ENCODE data around the gene SHE. TPM values are rescaled to one million over a fixed set of nuclear protein-coding genes. Genes with fewer than 3 reads are reported as not detected.

The SHE gene
- total RNA-seq, 1 donor = 0.09 TPM

DNA sequence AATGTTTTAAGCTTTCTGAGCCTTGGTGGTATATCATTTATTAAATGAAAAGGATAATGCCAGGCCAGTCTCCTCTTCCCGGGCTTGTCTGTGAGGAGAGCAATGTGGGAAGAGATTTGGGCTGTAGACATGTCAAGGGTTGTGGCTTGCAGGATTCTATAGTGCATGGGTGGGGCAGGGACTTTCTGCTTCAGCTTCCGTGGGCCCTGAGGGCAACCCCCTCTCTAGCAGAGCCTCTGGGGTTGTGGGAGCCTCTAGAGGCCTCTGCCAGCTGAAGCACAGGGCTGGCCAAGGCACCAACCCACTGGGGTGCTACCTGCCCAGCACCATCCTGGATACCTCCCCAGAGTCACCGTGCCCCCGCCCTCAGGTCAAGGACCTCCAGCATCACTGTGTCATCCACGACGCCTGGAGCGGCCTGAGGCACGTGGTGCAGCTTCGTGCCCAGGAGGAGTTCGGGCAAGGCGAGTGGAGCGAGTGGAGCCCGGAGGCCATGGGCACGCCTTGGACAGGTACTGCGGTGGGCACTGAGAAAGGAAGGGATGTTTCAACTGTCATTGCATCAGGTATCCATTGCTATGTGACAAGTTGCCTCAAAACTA, 66.5 kb downstream of the SHE start:
- no peak for DNase-seq (ENCODE audit: low read depth)
- no peak overlapping the region for H3K4me3 ChIP-seq (ENCODE audit: low read depth, low read length)
- TF ChIP-seq, protein P1, sequence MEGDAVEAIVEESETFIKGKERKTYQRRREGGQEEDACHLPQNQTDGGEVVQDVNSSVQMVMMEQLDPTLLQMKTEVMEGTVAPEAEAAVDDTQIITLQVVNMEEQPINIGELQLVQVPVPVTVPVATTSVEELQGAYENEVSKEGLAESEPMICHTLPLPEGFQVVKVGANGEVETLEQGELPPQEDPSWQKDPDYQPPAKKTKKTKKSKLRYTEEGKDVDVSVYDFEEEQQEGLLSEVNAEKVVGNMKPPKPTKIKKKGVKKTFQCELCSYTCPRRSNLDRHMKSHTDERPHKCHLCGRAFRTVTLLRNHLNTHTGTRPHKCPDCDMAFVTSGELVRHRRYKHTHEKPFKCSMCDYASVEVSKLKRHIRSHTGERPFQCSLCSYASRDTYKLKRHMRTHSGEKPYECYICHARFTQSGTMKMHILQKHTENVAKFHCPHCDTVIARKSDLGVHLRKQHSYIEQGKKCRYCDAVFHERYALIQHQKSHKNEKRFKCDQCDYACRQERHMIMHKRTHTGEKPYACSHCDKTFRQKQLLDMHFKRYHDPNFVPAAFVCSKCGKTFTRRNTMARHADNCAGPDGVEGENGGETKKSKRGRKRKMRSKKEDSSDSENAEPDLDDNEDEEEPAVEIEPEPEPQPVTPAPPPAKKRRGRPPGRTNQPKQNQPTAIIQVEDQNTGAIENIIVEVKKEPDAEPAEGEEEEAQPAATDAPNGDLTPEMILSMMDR (IDR thresholded peaks at IDR 0.05; ENCODE audit: insufficient read depth, low read length) = no peak

DNA sequence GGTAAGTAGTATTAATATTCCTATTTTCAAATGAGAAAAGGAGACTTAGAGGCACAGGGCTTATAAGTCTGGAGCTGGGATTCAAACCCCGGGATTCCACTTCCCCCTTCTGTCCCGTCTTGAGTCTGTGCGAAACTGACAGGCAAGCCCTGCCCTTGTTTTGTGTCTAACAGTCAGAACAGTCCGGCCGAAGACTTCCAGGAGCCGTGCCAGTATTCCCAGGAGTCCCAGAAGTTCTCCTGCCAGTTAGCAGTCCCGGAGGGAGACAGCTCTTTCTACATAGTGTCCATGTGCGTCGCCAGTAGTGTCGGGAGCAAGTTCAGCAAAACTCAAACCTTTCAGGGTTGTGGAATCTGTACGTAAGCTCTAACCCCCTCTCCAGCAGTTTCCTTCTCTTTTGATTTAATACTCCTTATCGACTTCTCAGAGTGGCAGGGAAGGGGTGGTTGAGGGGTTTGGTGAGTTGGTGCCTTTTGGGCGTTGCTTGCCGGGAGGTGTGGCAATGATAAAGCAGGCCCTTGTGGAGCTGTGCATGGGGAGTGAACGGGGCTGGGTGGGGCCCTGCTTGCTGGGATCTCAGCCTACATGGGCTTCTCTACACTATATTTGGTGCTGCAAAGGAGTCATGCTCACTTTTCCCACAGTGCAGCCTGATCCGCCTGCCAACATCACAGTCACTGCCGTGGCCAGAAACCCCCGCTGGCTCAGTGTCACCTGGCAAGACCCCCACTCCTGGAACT, 67.7 kb downstream of the SHE start:
- TF ChIP-seq, protein P1 (IDR thresholded peaks at IDR 0.05; ENCODE audit: insufficient read depth, low read length) = no peak
- peak; percentile 87 for DNase-seq (ENCODE audit: low read depth)
- peak overlapping the region; percentile 5 for H3K4me3 ChIP-seq (ENCODE audit: low read depth, low read length)

DNA sequence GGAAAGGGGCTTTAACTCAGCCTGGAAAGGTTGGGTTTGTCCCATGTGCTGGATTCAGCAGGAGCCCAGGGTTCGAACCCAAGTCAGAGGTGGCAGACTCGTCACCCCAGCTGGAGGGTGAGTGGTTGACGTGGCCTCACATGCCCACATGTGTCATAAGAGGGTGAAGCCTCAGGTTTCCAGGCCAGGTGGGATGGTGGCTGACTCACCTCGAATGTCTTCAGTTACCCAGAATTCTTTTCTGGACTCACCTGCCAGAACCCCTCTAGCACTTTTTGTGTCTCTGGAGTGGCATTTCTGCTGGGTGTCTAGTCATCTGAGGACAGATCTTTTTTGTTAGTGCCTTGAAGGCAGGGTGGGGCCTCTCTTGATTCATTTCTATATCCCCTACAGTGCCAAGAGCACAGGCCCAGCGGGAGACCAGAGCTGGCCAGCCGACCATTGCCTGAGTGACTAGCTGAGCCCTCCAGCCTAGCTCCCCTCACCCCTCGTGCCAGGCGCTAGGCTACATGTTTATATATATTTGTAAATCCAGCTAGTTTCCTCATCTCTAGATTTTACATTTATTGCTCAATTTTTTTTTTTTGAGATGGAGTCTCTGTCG, 68.9 kb downstream of the SHE start:
- TF ChIP-seq, protein P1 (IDR thresholded peaks at IDR 0.05; ENCODE audit: insufficient read depth, low read length) = no peak
- DNase-seq (ENCODE audit: low read depth) = no peak
- no peak overlapping the region for H3K4me3 ChIP-seq (ENCODE audit: low read depth, low read length)

DNA sequence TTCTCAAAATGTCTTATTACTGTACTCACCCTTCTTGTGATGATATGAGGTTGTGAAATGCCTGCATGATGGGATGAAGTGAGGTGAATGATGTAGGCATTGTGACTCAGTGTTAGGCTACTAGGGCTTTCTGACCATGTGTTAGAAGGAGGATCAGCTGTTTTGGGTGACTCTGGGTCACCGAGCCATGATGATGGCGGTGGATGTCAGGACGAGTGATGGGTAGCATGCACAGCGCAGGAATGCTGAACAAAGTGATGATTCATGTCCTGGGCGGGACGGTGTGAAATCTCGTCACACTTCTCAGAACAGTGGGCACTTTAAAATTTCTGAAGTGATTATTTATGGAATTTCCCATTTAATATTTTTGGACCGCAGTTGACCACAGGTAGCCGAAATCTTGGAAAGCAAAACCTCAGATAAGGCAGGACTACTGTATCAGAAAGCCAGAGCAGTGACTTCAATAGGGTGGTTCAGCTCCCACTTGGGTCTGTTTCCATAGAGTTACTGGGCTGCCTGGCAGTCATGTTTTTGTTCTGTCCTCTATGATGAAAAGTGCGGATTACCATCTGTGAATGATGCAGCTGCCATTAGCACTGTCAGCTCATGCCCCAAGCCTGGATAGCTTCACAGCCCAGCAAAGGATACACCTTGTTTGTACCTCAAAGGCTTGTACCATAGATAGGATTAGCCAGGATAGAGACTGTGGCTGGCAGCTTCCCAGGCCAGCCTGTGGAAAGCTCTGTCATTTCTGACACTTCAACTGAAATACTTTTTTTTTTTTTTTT, 70.4 kb downstream of the SHE start:
- H3K4me3 ChIP-seq (ENCODE audit: low read depth, low read length) = no peak overlapping the region
- peak; percentile 98 for DNase-seq (ENCODE audit: low read depth)
- TF ChIP-seq, protein P1 (IDR thresholded peaks at IDR 0.05; ENCODE audit: insufficient read depth, low read length) = no peak

DNA sequence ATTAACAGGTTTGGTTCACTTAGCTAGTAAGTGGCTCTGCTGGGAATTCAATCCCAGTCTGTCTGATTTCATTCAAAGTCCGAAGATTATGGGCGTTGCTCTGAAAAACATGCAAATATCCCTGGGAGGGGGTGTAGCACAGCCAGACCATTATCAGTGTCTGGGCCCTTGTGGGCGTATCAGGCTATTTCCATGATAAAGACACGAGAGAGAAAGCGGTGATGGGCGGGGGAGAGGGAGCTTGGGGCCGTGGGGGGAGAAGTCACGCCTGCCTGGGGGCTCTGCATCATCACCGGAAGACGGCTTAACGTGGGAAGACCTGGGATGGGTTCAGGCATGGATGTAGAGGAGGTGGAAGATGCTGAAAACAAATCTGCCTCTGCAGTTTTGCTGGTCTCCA, 71.3 kb downstream of the SHE start:
- peak; percentile 50 for DNase-seq (ENCODE audit: low read depth)
- no peak overlapping the region for H3K4me3 ChIP-seq (ENCODE audit: low read depth, low read length)
- TF ChIP-seq, protein P1 (IDR thresholded peaks at IDR 0.05; ENCODE audit: insufficient read depth, low read length) = no peak

DNA sequence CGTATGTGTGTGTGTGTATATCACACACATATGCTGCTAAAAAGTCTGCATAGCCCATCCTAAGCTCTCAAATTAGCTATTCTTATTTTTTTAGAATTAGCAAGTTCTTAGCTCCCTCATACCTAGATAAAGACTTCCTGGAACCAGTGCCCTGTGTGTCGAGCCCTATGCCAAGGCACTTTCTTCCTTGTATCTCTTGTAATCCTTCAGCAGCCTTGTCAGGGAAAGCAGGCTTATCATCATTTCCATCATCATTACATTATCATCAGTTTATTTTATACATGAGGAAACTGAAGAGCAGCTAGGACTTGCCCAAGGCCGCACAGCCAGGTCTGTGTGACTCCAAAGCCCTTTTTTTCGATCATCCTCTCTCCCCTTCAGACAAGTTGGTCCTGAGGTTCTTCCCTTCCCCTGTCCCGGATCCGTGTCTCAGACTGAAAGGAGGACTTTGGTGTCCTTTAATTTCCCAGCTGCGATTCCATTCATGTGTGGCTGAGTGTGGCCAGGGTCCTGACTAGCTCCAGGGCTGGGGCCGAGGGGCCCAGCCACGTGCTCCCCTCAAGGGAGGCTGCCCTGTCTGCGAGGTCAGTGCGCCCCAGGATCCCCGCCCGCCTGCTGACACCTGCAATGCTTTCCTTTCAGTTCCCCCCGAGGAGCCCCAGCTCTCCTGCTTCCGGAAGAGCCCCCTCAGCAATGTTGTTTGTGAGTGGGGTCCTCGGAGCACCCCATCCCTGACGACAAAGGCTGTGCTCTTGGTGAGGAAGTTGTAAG, 72.2 kb downstream of the SHE start:
- TF ChIP-seq, protein P1 (IDR thresholded peaks at IDR 0.05; ENCODE audit: insufficient read depth, low read length) = no peak

More for the DNA sequence above, 72.2 kb downstream of the SHE start:
- no peak for DNase-seq (ENCODE audit: low read depth)
- no peak overlapping the region for H3K4me3 ChIP-seq (ENCODE audit: low read depth, low read length)

All from fibroblast of the aortic adventitia (primary cell).